H1 (cell line): ENCODE results near the gene EMC10. TPM values are rescaled to one million over a fixed set of nuclear protein-coding genes. Genes with fewer than 3 reads are reported as not detected.
A peak's percentile ranks its signal among the peaks of the same experiment; 100 is the strongest.

Source experiments
- CTCF ChIA-PET: fragments of 300-600 bp; sonication (Branson Sonifier 250); formaldehyde crosslinking; loops from one replicate; lab custom pipeline; 2021; ENCODE audit not compliant: partially characterized antibody; lab: Charles Lee
- POLR2A ChIA-PET: fragments of 300-600 bp; sonication (Branson Sonifier 250); formaldehyde crosslinking; loops from one replicate; lab custom pipeline; 2021; ENCODE audit warnings: inconsistent platforms; ENCODE audit not compliant: partially characterized antibody; lab: Charles Lee
- DNase-seq, 2 experiments: peaks; one replicate each; pipeline versions ENCODE4 v3.0.0 to v3.0.0-alpha.2; 2010 to 2022; ENCODE audit warnings: low spot score in 2 of 2, low read depth in 1 of 2, mixed read lengths in 1 of 2
- FAIRE-seq: peaks from 2 replicates; lab custom pipeline; 2011; peaks lifted over from hg19 to GRCh38; lab: Jason Lieb, UNC
- H2AFZ ChIP-seq: 2 replicates; pipeline ENCODE4 v1.8.1; 2012; ENCODE audit warnings: low read length, inconsistent platforms
- H2AK5ac ChIP-seq: 2 replicates; pipeline ENCODE4 v1.6.1; 2013; ENCODE audit warnings: low read depth, low read length
- H2BK120ac ChIP-seq: replicated peaks from 2 replicates; pipeline ENCODE3; 2013; ENCODE audit warnings: low read depth, low read length, inconsistent platforms
- H2BK12ac ChIP-seq: 2 replicates; pipeline ENCODE4 v1.6.1; 2013; ENCODE audit warnings: low read depth, low read length
- H2BK15ac ChIP-seq: 2 replicates; pipeline ENCODE4 v1.6.1; 2013; ENCODE audit warnings: low read length
- H2BK20ac ChIP-seq: 2 replicates; pipeline ENCODE4 v1.6.1; 2013; ENCODE audit warnings: low read length
- H2BK5ac ChIP-seq: 2 replicates; pipeline ENCODE4 v1.6.1; 2013; ENCODE audit warnings: low read depth, low read length
- H3K14ac ChIP-seq: 2 replicates; pipeline ENCODE4 v1.6.1; 2013; ENCODE audit warnings: inconsistent platforms; ENCODE audit not compliant: insufficient read length
- H3K18ac ChIP-seq: 2 replicates; pipeline ENCODE4 v1.6.1; 2013; ENCODE audit warnings: low read length; ENCODE audit errors: extremely low read depth
- H3K23ac ChIP-seq: 2 replicates; pipeline ENCODE4 v1.6.1; 2013; ENCODE audit warnings: inconsistent platforms; ENCODE audit not compliant: insufficient read length
- H3K23me2 ChIP-seq: 2 replicates; pipeline ENCODE4 v1.6.1; 2013; ENCODE audit warnings: low read depth, low read length
- H3K27ac ChIP-seq: 2 replicates; pipeline ENCODE4 v1.6.1; 2011; ENCODE audit warnings: low read depth, low read length, inconsistent platforms
- H3K27me3 ChIP-seq, 4 experiments: replicated peaks in 1 of 4; 1 replicate in 1 of 4; 2 replicates in 3 of 4; pipeline versions ENCODE4 v1.6.1 to v1.8.1; 2011 to 2013; ENCODE audit warnings: low read length in 3 of 4, mild to moderate bottlenecking in 3 of 4, inconsistent platforms in 2 of 4, mixed read lengths in 2 of 4, moderate library complexity in 1 of 4; ENCODE audit not compliant: control insufficient read depth in 3 of 4, insufficient read depth in 3 of 4; ENCODE audit errors: extremely low read depth in 1 of 4
- H3K36me3 ChIP-seq, 4 experiments: 2 replicates each; pipeline versions ENCODE4 v1.6.1 to v1.8.1; 2011 to 2013; ENCODE audit warnings: mild to moderate bottlenecking in 4 of 4, low read length in 3 of 4, moderate library complexity in 2 of 4, control low read depth in 1 of 4, inconsistent platforms in 1 of 4; ENCODE audit not compliant: insufficient read depth in 4 of 4, control insufficient read depth in 2 of 4
- H3K4ac ChIP-seq: replicated peaks from 2 replicates; pipeline ENCODE3; 2013; ENCODE audit warnings: low read length, low read depth, mixed read lengths, inconsistent platforms; ENCODE audit not compliant: insufficient read length
- H3K4me1 ChIP-seq, 4 experiments: replicated peaks in 1 of 4; 1 replicate in 1 of 4; 2 replicates in 3 of 4; pipeline versions ENCODE4 v1.6.1 to v1.8.1; 2011 to 2013; ENCODE audit warnings: low read length in 3 of 4, inconsistent platforms in 2 of 4, mixed read lengths in 1 of 4; ENCODE audit not compliant: insufficient read depth in 4 of 4, control insufficient read depth in 3 of 4
- H3K4me2 ChIP-seq, 2 experiments: 2 replicates each; pipeline versions ENCODE4 v1.6.1 to v1.8.1; 2011 to 2013; ENCODE audit warnings: low read depth in 2 of 2, low read length in 2 of 2, control low read depth in 1 of 2, inconsistent platforms in 1 of 2, mild to moderate bottlenecking in 1 of 2; ENCODE audit not compliant: insufficient read depth in 1 of 2
- H3K4me3 ChIP-seq, 4 experiments: fragments of 200-600, 300-600 bp in 1 of 4; sonication (generic), shearing (Covaris generic), sonication (Bioruptor Twin) in 1 of 4; 2 replicates each; pipeline versions ENCODE4 v1.5.1 to v1.8.1; 2011 to 2016; ENCODE audit warnings: low read length in 4 of 4, low read depth in 3 of 4, control low read depth in 2 of 4, inconsistent platforms in 2 of 4, mild to moderate bottlenecking in 2 of 4, mixed read lengths in 1 of 4, moderate library complexity in 1 of 4; ENCODE audit not compliant: insufficient read depth in 2 of 4; ENCODE audit errors: extremely low read depth in 1 of 4
- H3K56ac ChIP-seq: replicated peaks from 2 replicates; pipeline ENCODE3; 2013; ENCODE audit warnings: low read depth, mild to moderate bottlenecking, mixed read lengths, low read length, inconsistent platforms; ENCODE audit not compliant: insufficient read length
- H3K79me1 ChIP-seq: 2 replicates; pipeline ENCODE4 v1.6.1; 2013; ENCODE audit warnings: low read depth, low read length, control low read depth
- H3K79me2 ChIP-seq, 2 experiments: 2 replicates each; pipeline versions ENCODE4 v1.6.1 to v1.8.1; 2012 to 2013; ENCODE audit warnings: low read length in 2 of 2, mild to moderate bottlenecking in 2 of 2, inconsistent platforms in 1 of 2; ENCODE audit not compliant: insufficient read depth in 2 of 2, control insufficient read depth in 1 of 2
- H3K9ac ChIP-seq, 4 experiments: replicated peaks in 1 of 4; 1 replicate in 1 of 4; 2 replicates in 3 of 4; pipeline versions ENCODE4 v1.6.1 to v1.8.1; 2011 to 2013; ENCODE audit warnings: low read depth in 3 of 4, low read length in 3 of 4, control low read depth in 2 of 4, mild to moderate bottlenecking in 2 of 4, moderate library complexity in 2 of 4, inconsistent platforms in 1 of 4; ENCODE audit errors: extremely low read depth in 1 of 4
- H3K9me3 ChIP-seq, 2 experiments: 2 replicates each; pipeline versions ENCODE4 v1.6.1 to v1.8.1; 2012 to 2013; ENCODE audit warnings: mild to moderate bottlenecking in 2 of 2, moderate library complexity in 2 of 2, control low read depth in 1 of 2, inconsistent platforms in 1 of 2, low read depth in 1 of 2, low read length in 1 of 2, mixed read lengths in 1 of 2; ENCODE audit not compliant: insufficient read depth in 2 of 2
- H4K20me1 ChIP-seq, 2 experiments: replicated peaks in 1 of 2; 2 replicates each; pipeline versions ENCODE3 to v1.8.1; 2011 to 2013; ENCODE audit warnings: inconsistent platforms in 2 of 2, low read length in 2 of 2, mild to moderate bottlenecking in 1 of 2; ENCODE audit not compliant: insufficient read depth in 2 of 2, control insufficient read depth in 1 of 2
- H4K5ac ChIP-seq: 2 replicates; pipeline ENCODE4 v1.6.1; 2013; ENCODE audit warnings: low read length, low read depth, mixed read lengths, inconsistent platforms; ENCODE audit not compliant: insufficient read length
- H4K8ac ChIP-seq: 2 replicates; pipeline ENCODE4 v1.8.0; 2013; ENCODE audit warnings: mild to moderate bottlenecking, moderate library complexity, low read length, inconsistent platforms; ENCODE audit not compliant: insufficient read depth; ENCODE audit errors: extremely low read depth
- H4K91ac ChIP-seq: replicated peaks from 2 replicates; pipeline ENCODE3; 2013; ENCODE audit warnings: low read length, mixed read lengths, inconsistent platforms; ENCODE audit not compliant: insufficient read length
- BACH1 ChIP-seq: IDR thresholded peaks from 2 replicates; pipeline ENCODE4 v1.6.1; 2012; ENCODE audit warnings: low read length, improper control_type of control experiment
- CBX5 ChIP-seq: fragments of 300-800, 300-1000 bp; sonication (generic); IDR thresholded peaks from 2 replicates; pipeline ENCODE4 v1.7.1; 2016; ENCODE audit warnings: antibody characterized with exemption, low read length, low read depth
- CHD2 ChIP-seq: IDR thresholded peaks from 2 replicates; pipeline ENCODE4 v1.6.1; 2012; ENCODE audit warnings: low read length, improper control_type of control experiment
- CREB1 ChIP-seq: IDR thresholded peaks from 2 replicates; pipeline ENCODE4 v1.6.1; 2012; ENCODE audit warnings: inconsistent platforms
- E2F6 ChIP-seq: IDR thresholded peaks from 2 replicates; pipeline ENCODE4 v1.6.1; 2012; ENCODE audit warnings: inconsistent platforms
- EP300 ChIP-seq, 2 experiments: IDR thresholded peaks; 1 replicate in 1 of 2; 2 replicates in 1 of 2; pipeline ENCODE4 v1.6.1; 2011 to 2012; ENCODE audit warnings: low read depth in 2 of 2, low read length in 2 of 2, mild to moderate bottlenecking in 2 of 2, borderline replicate concordance in 1 of 2, inconsistent platforms in 1 of 2, moderate library complexity in 1 of 2
- JUN ChIP-seq: IDR thresholded peaks from 2 replicates; pipeline ENCODE4 v1.6.1; 2011; ENCODE audit warnings: low read depth, mild to moderate bottlenecking, improper control_type of control experiment, low read length
- SIN3A ChIP-seq, 2 experiments: IDR thresholded peaks in 1 of 2; conservative IDR thresholded peaks in 1 of 2; 2 replicates each; pipeline ENCODE4 v1.6.1; 2011 to 2012; ENCODE audit warnings: low read length in 2 of 2, improper control_type of control experiment in 1 of 2, low read depth in 1 of 2, mild to moderate bottlenecking in 1 of 2
- SIRT6 ChIP-seq: IDR thresholded peaks from one replicate; pipeline ENCODE4 v1.7.1; 2012; ENCODE audit warnings: low read length, inconsistent platforms
- SP4 ChIP-seq: IDR thresholded peaks from 2 replicates; pipeline ENCODE4 v1.6.1; 2012; ENCODE audit warnings: low read length, inconsistent platforms
- TEAD4 ChIP-seq: IDR thresholded peaks from 2 replicates; pipeline ENCODE4 v1.6.1; 2012; ENCODE audit warnings: low read depth, low read length, inconsistent platforms, mixed read lengths
- WGBS, 2 experiments: shearing (Covaris generic) in 1 of 2; methylation state at CpG; one replicate each; pipeline versions ENCODE4 v1.1.6 to v1.1.7; 2013 to 2015; ENCODE audit warnings: low lambda C conversion rate in 2 of 2, mixed read lengths in 2 of 2, inconsistent platforms in 1 of 2, low coverage in 1 of 2, missing lambda C conversion rate in 1 of 2; ENCODE audit not compliant: insufficient replicate concordance in 2 of 2, insufficient coverage in 1 of 2, insufficient read length in 1 of 2; ENCODE audit errors: extremely low coverage in 1 of 2, missing lambda C conversion rate in 1 of 2; 5-methylcytosine and 5-hydroxymethylcytosine counted together
- polyA plus RNA-seq, 7 experiments: library from polyadenylated mRNA; depleted of rRNA in 3 of 7; stranded (reverse) in 5 of 7; unstranded in 2 of 7; fragments of >200 nt in 5 of 7; fragments of 200-250 nt in 2 of 7; gene quantifications; 1 replicate in 5 of 7; 2 replicates in 1 of 7; 4 replicates in 1 of 7; pipeline versions ENCODE4 v1.2.1 to v1.2.3, GENCODE V29; 2011 to 2013; ENCODE audit warnings: missing spikeins in 2 of 7, mixed read lengths in 2 of 7
- total RNA-seq: library from RNA; stranded (reverse); fragmentation: NEBNext Ultra II Directional; extraction: Animal tissue kit (Norgen Biotek cat#: 25700); gene quantifications from 2 replicates; pipeline ENCODE4 v1.2.1, GENCODE V29; 2021

EMC10 gene
- total and polyA plus RNA-seq, 2 of the 8 experiments (the other 6 are each of a cell fraction or from before 2014, with no cell fraction given) = 77.6 to 103 TPM

DNA sequence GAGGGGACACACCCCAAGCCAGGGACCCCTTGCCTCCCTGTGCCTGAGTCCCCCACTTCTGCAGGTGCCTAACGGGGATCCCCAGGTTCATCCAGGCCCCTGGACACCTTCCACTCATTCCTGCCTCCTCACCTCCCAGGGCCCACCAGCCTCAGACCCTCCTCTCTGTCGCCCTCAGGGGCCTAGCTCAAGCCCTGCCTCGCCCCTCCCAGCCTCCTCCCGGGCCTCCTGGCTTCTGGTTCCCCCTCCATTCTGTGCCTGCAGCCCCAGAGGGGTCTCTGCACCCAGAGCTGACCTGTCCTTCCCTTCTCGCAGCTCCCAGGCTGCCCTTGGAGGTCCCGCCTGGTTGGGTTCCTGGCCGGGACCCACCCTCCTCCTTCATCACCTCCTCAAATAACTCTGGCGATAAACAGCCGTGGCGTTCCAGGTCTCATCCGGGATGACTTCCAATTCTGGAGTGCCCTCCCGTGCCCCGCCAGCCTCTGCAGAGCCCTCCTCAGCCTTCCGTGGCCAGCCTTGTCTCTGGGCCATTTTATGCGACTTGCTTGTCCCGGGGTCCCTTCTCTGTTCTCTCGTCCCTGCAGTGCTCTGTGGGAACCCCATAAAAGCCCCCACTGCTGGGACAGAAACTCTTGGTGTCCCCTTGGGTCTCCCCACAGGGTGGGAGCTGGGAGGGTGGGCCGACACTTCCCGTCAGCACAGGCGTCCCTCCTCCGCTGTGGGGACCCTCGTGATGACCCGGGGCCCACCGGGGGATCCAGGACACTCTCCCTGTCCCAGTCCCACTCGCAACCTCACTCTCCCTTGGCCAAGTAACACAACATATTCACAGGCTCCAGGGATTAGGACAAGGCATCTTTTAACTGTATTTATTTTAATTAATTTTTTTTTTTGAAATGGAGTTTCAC, 25.5 kb downstream of the EMC10 start:
- H3K27ac ChIP-seq = no peak overlapping the region
- H3K4me2 ChIP-seq = no peak overlapping the region
- no peaks in the 10 kb centered on the region for H3K36me3 ChIP-seq
- no peak overlapping the region for H2BK5ac ChIP-seq
- no peak overlapping the region; the same call in 1 of the 2 replicates for H2BK20ac ChIP-seq
- DNase-seq (no peak), FAIRE-seq (no peak)
- no peak overlapping the region for H2BK15ac ChIP-seq
- H3K79me1 ChIP-seq = no peaks in the 10 kb centered on the region; the same call in 1 of the 2 replicates
- no peak overlapping the region for H3K23ac ChIP-seq
- H3K79me2 ChIP-seq = no peaks in the 10 kb centered on the region
- CTCF ChIA-PET = interaction anchor here (0.5 to 2.4 kb wide), 10 partner anchors 15 to 54 kb away, joined by 3 to 8 read pairs (median 4); no protein-coding TSS in a partner anchor
- POLR2A ChIA-PET = interaction anchor here (1.0 to 1.3 kb wide), 2 partner anchors 12 to 43 kb away, joined by 3 read pairs; no protein-coding TSS in a partner anchor
- H2AFZ ChIP-seq = no peak overlapping the region
- no peak overlapping the region for H4K91ac ChIP-seq
- no peak overlapping the region for H3K14ac ChIP-seq
- no peak overlapping the region for H3K4me3 ChIP-seq
- no peak overlapping the region for H3K4ac ChIP-seq
- H3K9ac ChIP-seq = no peak overlapping the region
- H2BK120ac ChIP-seq = no peak overlapping the region
- H3K27me3 ChIP-seq = peaks cover 1 to 32% (median 29%) of the 10 kb centered on the region in 4 experiments
- no peaks in the 10 kb centered on the region for H4K20me1 ChIP-seq
- H3K56ac ChIP-seq = no peak overlapping the region
- H3K4me1 ChIP-seq = peaks cover 0 to 9% (median 3%) of the 10 kb centered on the region in 4 experiments; a peak in 5 of 7 replicates
- no peak overlapping the region for H4K5ac ChIP-seq
- no peak overlapping the region for H3K18ac ChIP-seq
- peaks cover 3% of the 10 kb centered on the region; the same call in 1 of the 2 replicates for H3K23me2 ChIP-seq
- H3K9me3 ChIP-seq = no peaks in the 10 kb centered on the region
- no peak overlapping the region for H2BK12ac ChIP-seq
- 82% methylated on average over 20 of the region's 25 CpGs; no CpG with 5 or more reads in 1 of the 2 experiments for WGBS, 2 experiments
- H2AK5ac ChIP-seq = no peak overlapping the region
- peak overlapping the region; percentile 2; the same call in 1 of the 2 replicates for H4K8ac ChIP-seq
- no peak for TF ChIP-seq SIRT6
- no peak for TF ChIP-seq CBX5
- no peak for TF ChIP-seq SIN3A (conservative IDR thresholded peaks at IDR 0.05 in 1 of 2, IDR thresholded peaks at IDR 0.05 in 1 of 2; ENCODE audit: low read depth in 1 of 2, low read length in 2 of 2)
- TF ChIP-seq TEAD4 = no peak
- TF ChIP-seq E2F6 = no peak
- no peak for TF ChIP-seq SP4
- no peak for TF ChIP-seq BACH1
- no peak for TF ChIP-seq EP300 (IDR thresholded peaks at IDR 0.05; ENCODE audit: borderline replicate concordance in 1 of 2, low read depth in 2 of 2, low read length in 2 of 2)
- TF ChIP-seq JUN = no peak
- TF ChIP-seq CHD2 = no peak
- no peak for TF ChIP-seq CREB1
